A673 (cell line): ENCODE results near the gene RNF213. TPM values are rescaled to one million over a fixed set of nuclear protein-coding genes. Genes with fewer than 3 reads are reported as not detected.
"Not testable (repeated sequence)": the region's sequence is repeated elsewhere in the genome, so short reads cannot be mapped to it uniquely, and the experiment has no call there.

Experiments used
- BruUV-seq: library from RNA; stranded (reverse); fragments of 400-500 nt; replicated peaks from 2 replicates; lab custom pipeline; 2021; lab: Mats Ljungman, UMichigan
- CTCF ChIA-PET: fragments of 300-600 bp; sonication (Branson Sonifier 250); formaldehyde crosslinking; loops from one replicate; lab custom pipeline; 2022; ENCODE audit warnings: antibody characterized with exemption; lab: Charles Lee
- POLR2A ChIA-PET: fragments of 300-600 bp; sonication (Branson Sonifier 250); formaldehyde crosslinking; loops from one replicate; lab custom pipeline; 2022; ENCODE audit warnings: antibody characterized with exemption; ENCODE audit not compliant: low non-redundant PET; lab: Charles Lee
- DNase-seq: peaks from one replicate; pipeline ENCODE4 v3.0.0-alpha.2; 2015; ENCODE audit warnings: low spot score
- H3K27ac ChIP-seq: fragments of 200-600 bp; sonication (generic); 2 replicates; pipeline ENCODE4 v1.5.1; 2016; ENCODE audit warnings: mixed run types, low read depth, mild to moderate bottlenecking, mixed read lengths, antibody characterized with exemption, low read length; ENCODE audit not compliant: poor library complexity, severe bottlenecking
- H3K27me3 ChIP-seq: fragments of 200-600 bp; sonication (generic); replicated peaks from 2 replicates; pipeline ENCODE4 v1.6.1; 2017; ENCODE audit warnings: mixed run types, low read depth, mild to moderate bottlenecking, mixed read lengths, antibody characterized with exemption, low read length; ENCODE audit not compliant: insufficient read depth, poor library complexity
- H3K36me3 ChIP-seq: fragments of 200-600 bp; sonication (generic); 2 replicates; pipeline ENCODE4 v1.6.1; 2016; ENCODE audit warnings: mixed run types, mild to moderate bottlenecking, mixed read lengths, antibody characterized with exemption, low read length; ENCODE audit not compliant: insufficient read depth, poor library complexity, severe bottlenecking
- H3K4me1 ChIP-seq: fragments of 200-600 bp; sonication (generic); 2 replicates; pipeline ENCODE4 v1.6.1; 2017; ENCODE audit warnings: mixed run types, mild to moderate bottlenecking, mixed read lengths, antibody characterized with exemption, low read length; ENCODE audit not compliant: insufficient read depth, poor library complexity, severe bottlenecking
- H3K4me3 ChIP-seq: fragments of 200-600 bp; sonication (generic); 2 replicates; pipeline ENCODE4 v1.5.1; 2016; ENCODE audit warnings: low read depth, mixed run types, mild to moderate bottlenecking, mixed read lengths, low read length; ENCODE audit not compliant: poor library complexity, severe bottlenecking
- H3K9me3 ChIP-seq: fragments of 200-600 bp; sonication (generic); 2 replicates; pipeline ENCODE4 v1.6.1; 2016; ENCODE audit warnings: mixed run types, low read depth, mild to moderate bottlenecking, mixed read lengths, antibody characterized with exemption, low read length; ENCODE audit not compliant: poor library complexity, severe bottlenecking
- CTCF ChIP-seq: fragments of 300-800, 200-600 bp; sonication (generic); conservative IDR thresholded peaks from 2 replicates; pipeline ENCODE4 v1.5.1; 2017; ENCODE audit warnings: low read depth, mild to moderate bottlenecking, antibody characterized with exemption, low read length, moderate library complexity, mixed read lengths
- EZH2 ChIP-seq: fragments of 200-600 bp; sonication (generic); IDR thresholded peaks from 2 replicates; pipeline ENCODE4 v1.6.1; 2017; ENCODE audit warnings: borderline replicate concordance, low read depth, mild to moderate bottlenecking, mixed read lengths, antibody characterized with exemption, low read length; ENCODE audit not compliant: poor library complexity, severe bottlenecking
- intact Hi-C: fragments of 100-400 bp; cut with micrococcal nuclease; formaldehyde crosslinking; loops from one replicate; pipeline ENCODE4 v1.10.0; 2022; ENCODE audit not compliant: unreplicated experiment
- total RNA-seq: library from RNA; stranded (reverse); gene quantifications from 2 replicates; pipeline ENCODE4 v1.2.3, GENCODE V29; 2021

Gene RNF213
- total RNA-seq, 1 experiment from 2014 or later, result 78.0 TPM

DNA sequence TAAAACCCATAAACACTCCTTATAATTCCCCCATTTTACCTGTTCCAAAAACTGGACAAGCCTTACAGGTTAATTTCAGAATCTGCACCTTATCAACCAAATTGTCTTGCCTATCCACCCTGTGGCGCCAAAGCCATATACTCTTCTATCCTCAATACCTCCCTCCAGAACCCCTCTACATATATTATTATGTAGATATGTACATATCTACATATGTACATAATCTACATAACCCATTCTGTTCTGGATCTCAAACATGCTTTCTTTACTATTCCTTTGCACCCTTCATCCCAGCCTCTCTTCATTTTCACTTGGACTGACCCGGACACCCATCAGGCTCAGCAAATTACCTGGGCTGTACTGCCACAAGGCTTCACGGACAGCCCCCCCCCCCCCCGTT lies 142.3 kb downstream of the RNF213 start:
- no peak for DNase-seq
- no peak for TF ChIP-seq CTCF
- no peak for TF ChIP-seq EZH2
- BruUV-seq, result no TSS peak
- Histone ChIP-seq H3K4me1 (no peaks in the 10 kb centered on the region), H3K4me3 (no peak overlapping the region), H3K9me3 (no peaks in the 10 kb centered on the region), H3K27me3 (no peaks in the 10 kb centered on the region), H3K27ac (no peak overlapping the region), H3K36me3 (no peaks in the 10 kb centered on the region)
- ChIA-PET CTCF (no interaction called here), POLR2A (no interaction called here)
- intact Hi-C loops, result no loop called here

GRCh38 chr17:80406146-80406545 lies 145.5 kb downstream of the RNF213 start:
- Histone ChIP-seq H3K27me3 (no peaks in the 10 kb centered on the region), H3K9me3 (no peaks in the 10 kb centered on the region), H3K27ac (no peak overlapping the region), H3K36me3 (no peaks in the 10 kb centered on the region), H3K4me3 (no peak overlapping the region), H3K4me1 (no peaks in the 10 kb centered on the region)
- DNase-seq, result no peak
- intact Hi-C loops, result no loop called here
- ChIA-PET CTCF (no interaction called here), POLR2A (no interaction called here)
- TF ChIP-seq CTCF (no peak), EZH2 (no peak)
- BruUV-seq, result no TSS peak

DNA sequence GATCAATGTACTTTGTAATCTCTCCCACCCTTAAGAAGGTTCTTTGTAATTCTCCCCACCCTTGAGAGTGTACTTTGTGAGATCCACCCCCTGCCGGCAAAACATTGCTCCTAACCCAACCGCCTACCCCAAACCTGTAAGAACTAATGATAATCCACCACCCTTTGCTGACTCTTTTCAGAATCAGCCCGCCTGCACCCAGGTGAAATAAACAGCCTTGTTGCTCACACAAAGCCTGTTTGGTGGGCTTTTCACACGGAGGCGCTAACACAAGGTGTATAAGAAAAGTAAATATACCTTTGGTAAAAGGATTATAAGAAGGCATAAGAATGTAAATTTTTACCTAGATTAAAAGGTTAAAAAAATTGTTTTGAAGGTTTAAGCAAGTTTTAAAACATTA lies 147.3 kb downstream of the RNF213 start:
- not testable (repeated sequence) for BruUV-seq

GRCh38 chr17:80408872-80409271 lies 148.2 kb downstream of the RNF213 start:
- BruUV-seq, result no TSS peak
- Histone ChIP-seq H3K27me3 (no peaks in the 10 kb centered on the region), H3K27ac (no peak overlapping the region), H3K9me3 (no peaks in the 10 kb centered on the region), H3K4me3 (no peak overlapping the region), H3K36me3 (no peaks in the 10 kb centered on the region), H3K4me1 (no peaks in the 10 kb centered on the region)
- intact Hi-C loops, result no loop called here
- ChIA-PET CTCF (no interaction called here), POLR2A (no interaction called here)
- TF ChIP-seq CTCF, result no peak
- no peak for TF ChIP-seq EZH2
- no peak for DNase-seq

More for the DNA sequence above, 147.3 kb downstream of the RNF213 start:
- intact Hi-C loops, CTCF ChIA-PET, H3K27ac ChIP-seq, H3K4me1 ChIP-seq, POLR2A ChIA-PET, H3K27me3 ChIP-seq, H3K36me3 ChIP-seq, H3K9me3 ChIP-seq, DNase-seq, H3K4me3 ChIP-seq: not testable (repeated sequence)
